OCI-LY7 (cell line): ENCODE measurements around the gene SKOR2. TPM values are rescaled to one million over a fixed set of nuclear protein-coding genes. Genes with fewer than 3 reads are reported as not detected.

ENCODE experiments used
- BruUV-seq: library from RNA; stranded (reverse); fragments of 400-500 nt; replicated peaks from 2 replicates; lab custom pipeline; 2021; lab: Mats Ljungman, UMichigan
- CTCF ChIA-PET: fragments of 300-600 bp; sonication (Branson Sonifier 250); formaldehyde crosslinking; loops from one replicate; lab custom pipeline; 2022; ENCODE audit warnings: antibody characterized with exemption; ENCODE audit not compliant: unreplicated experiment; lab: Charles Lee
- POLR2A ChIA-PET: fragments of 300-600 bp; sonication (Branson Sonifier 250); formaldehyde crosslinking; loops from one replicate; lab custom pipeline; 2022; ENCODE audit warnings: antibody characterized with exemption; lab: Charles Lee
- DNase-seq: peaks from one replicate; pipeline ENCODE4 v3.0.0-alpha.2; 2015; ENCODE audit warnings: low spot score
- H2AFZ ChIP-seq: fragments of 200-600 bp; sonication (generic), shearing (Covaris generic); 2 replicates; pipeline ENCODE4 v1.6.1; 2014; ENCODE audit warnings: mild to moderate bottlenecking, antibody characterized with exemption, low read length, moderate library complexity
- H3K27ac ChIP-seq: fragments of 200-600 bp; sonication (generic); 2 replicates; pipeline ENCODE4 v1.5.1; 2014; ENCODE audit warnings: mixed run types, low read depth, mild to moderate bottlenecking, moderate library complexity, low read length, inconsistent platforms; ENCODE audit not compliant: poor library complexity, severe bottlenecking
- H3K36me3 ChIP-seq: fragments of 200-600 bp; sonication (generic); 2 replicates; pipeline ENCODE4 v1.6.1; 2014; ENCODE audit warnings: mild to moderate bottlenecking, antibody characterized with exemption, low read length, moderate library complexity, mixed read lengths; ENCODE audit not compliant: insufficient read depth
- H3K4me1 ChIP-seq: fragments of 200-600 bp; sonication (generic); 2 replicates; pipeline ENCODE4 v1.5.1; 2014; ENCODE audit warnings: mild to moderate bottlenecking, low read length; ENCODE audit not compliant: insufficient read depth, poor library complexity, severe bottlenecking
- H3K4me2 ChIP-seq: fragments of 200-600 bp; sonication (generic); 2 replicates; pipeline ENCODE4 v1.6.1; 2014; ENCODE audit warnings: mild to moderate bottlenecking, low read length
- H3K4me3 ChIP-seq: fragments of 200-600 bp; sonication (generic); 2 replicates; pipeline ENCODE4 v1.5.1; 2014; ENCODE audit warnings: mild to moderate bottlenecking, low read depth, low read length; ENCODE audit not compliant: poor library complexity, severe bottlenecking
- H3K79me2 ChIP-seq: fragments of 200-600 bp; sonication (generic); 2 replicates; pipeline ENCODE4 v1.6.1; 2016; ENCODE audit warnings: low read depth, mild to moderate bottlenecking, low read length, moderate library complexity, mixed read lengths; ENCODE audit not compliant: insufficient read depth
- H3K9me2 ChIP-seq: fragments of 200-600 bp; sonication (generic); 2 replicates; pipeline ENCODE4 v1.6.1; 2016; ENCODE audit warnings: mild to moderate bottlenecking, low read length, mixed read lengths; ENCODE audit not compliant: insufficient read depth
- H3K9me3 ChIP-seq: fragments of 200-600 bp; sonication (generic); 2 replicates; pipeline ENCODE4 v1.6.1; 2014; ENCODE audit warnings: mild to moderate bottlenecking, mixed run types, low read length, mixed read lengths
- H4K20me1 ChIP-seq: fragments of 200-600 bp; sonication (generic); 2 replicates; pipeline ENCODE4 v1.6.1; 2014; ENCODE audit warnings: mild to moderate bottlenecking, antibody characterized with exemption, low read length, moderate library complexity, mixed read lengths; ENCODE audit not compliant: insufficient read depth
- EZH2phosphoT487 ChIP-seq: fragments of 200-600 bp; sonication (generic); IDR thresholded peaks from 2 replicates; pipeline ENCODE4 v1.6.1; 2018; ENCODE audit warnings: low read depth, borderline replicate concordance, mild to moderate bottlenecking, mixed run types, antibody characterized with exemption, low read length, moderate library complexity, mixed read lengths
- intact Hi-C: fragments of 100-400 bp; cut with micrococcal nuclease; formaldehyde crosslinking; loops from one replicate; pipeline ENCODE4 v1.10.0; 2022; ENCODE audit not compliant: unreplicated experiment
- total RNA-seq, 2 experiments: library from RNA; depleted of rRNA in 1 of 2; stranded (reverse); fragments of >200 nt in 1 of 2; shearing (Covaris generic) in 1 of 2; gene quantifications; 2 replicates each; pipeline ENCODE4 v1.2.3, GENCODE V29; 2014 to 2022
- TF ChIP-seq, protein P1 (sequence below): fragments of 200-600 bp; sonication (generic); conservative IDR thresholded peaks from 2 replicates; pipeline ENCODE4 v1.5.1; 2014; ENCODE audit warnings: mild to moderate bottlenecking, antibody characterized with exemption, low read length, moderate library complexity, mixed read lengths

The SKOR2 gene
- total RNA-seq, 2 experiments from 2014 or later, result not detected

GRCh38 chr18:47285456-47285855 is 34.0 kb upstream of the SKOR2 start:
- no peaks in the 10 kb centered on the region for H4K20me1 ChIP-seq
- H2AFZ ChIP-seq, result no peak overlapping the region
- no peak overlapping the region for H3K27ac ChIP-seq
- H3K4me3 ChIP-seq, result no peak overlapping the region
- intact Hi-C loops, result no loop called here
- no peaks in the 10 kb centered on the region for H3K9me2 ChIP-seq
- POLR2A ChIA-PET, result no interaction called here
- no peaks in the 10 kb centered on the region for H3K4me1 ChIP-seq
- no peaks in the 10 kb centered on the region for H3K9me3 ChIP-seq
- CTCF ChIA-PET, result no interaction called here
- DNase-seq, result no peak
- BruUV-seq, result no TSS peak
- no peaks in the 10 kb centered on the region for H3K79me2 ChIP-seq
- no peak overlapping the region for H3K4me2 ChIP-seq
- no peaks in the 10 kb centered on the region for H3K36me3 ChIP-seq
- TF ChIP-seq, protein P1, sequence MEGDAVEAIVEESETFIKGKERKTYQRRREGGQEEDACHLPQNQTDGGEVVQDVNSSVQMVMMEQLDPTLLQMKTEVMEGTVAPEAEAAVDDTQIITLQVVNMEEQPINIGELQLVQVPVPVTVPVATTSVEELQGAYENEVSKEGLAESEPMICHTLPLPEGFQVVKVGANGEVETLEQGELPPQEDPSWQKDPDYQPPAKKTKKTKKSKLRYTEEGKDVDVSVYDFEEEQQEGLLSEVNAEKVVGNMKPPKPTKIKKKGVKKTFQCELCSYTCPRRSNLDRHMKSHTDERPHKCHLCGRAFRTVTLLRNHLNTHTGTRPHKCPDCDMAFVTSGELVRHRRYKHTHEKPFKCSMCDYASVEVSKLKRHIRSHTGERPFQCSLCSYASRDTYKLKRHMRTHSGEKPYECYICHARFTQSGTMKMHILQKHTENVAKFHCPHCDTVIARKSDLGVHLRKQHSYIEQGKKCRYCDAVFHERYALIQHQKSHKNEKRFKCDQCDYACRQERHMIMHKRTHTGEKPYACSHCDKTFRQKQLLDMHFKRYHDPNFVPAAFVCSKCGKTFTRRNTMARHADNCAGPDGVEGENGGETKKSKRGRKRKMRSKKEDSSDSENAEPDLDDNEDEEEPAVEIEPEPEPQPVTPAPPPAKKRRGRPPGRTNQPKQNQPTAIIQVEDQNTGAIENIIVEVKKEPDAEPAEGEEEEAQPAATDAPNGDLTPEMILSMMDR, result no peak
- no peak for TF ChIP-seq EZH2phosphoT487

DNA sequence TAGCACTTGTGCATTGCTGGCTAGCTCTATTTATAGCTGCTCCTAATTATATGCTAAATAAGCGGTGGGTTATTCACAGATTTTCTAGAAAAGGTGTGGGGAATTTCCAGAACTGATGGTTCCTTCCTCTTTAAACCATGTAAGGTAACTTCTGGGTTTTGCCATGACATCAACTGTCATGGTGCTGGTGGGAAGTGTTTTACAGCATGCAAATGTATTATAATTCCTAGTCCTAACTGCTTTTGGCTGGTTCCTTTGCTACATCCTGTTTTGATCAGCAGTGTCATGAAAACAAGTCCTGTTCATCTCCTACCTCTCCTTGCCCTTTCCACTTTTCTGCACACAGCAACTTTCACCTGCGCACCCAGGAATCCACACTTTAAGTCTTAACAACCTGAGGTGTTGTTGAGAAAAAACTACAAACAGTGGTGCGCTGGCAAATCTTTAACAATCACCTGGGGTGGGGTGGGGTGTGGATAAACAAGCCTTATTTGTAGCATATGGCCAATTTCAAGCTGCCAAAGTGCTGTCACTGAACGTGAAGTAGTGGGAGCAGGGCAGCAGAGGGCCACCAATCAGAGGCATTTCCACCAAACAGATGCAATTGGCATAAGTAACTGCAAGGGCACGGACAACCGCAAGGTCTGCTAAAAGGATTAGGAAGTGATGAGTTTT is 33.4 kb upstream of the SKOR2 start:
- DNase-seq, result no peak
- H3K4me1 ChIP-seq, result no peaks in the 10 kb centered on the region
- TF ChIP-seq EZH2phosphoT487, result no peak
- TF ChIP-seq, protein P1, result no peak
- no peaks in the 10 kb centered on the region for H3K79me2 ChIP-seq
- H2AFZ ChIP-seq, result no peak overlapping the region
- H3K9me2 ChIP-seq, result no peaks in the 10 kb centered on the region
- POLR2A ChIA-PET, result no interaction called here
- intact Hi-C loops, result no loop called here
- H4K20me1 ChIP-seq, result no peaks in the 10 kb centered on the region
- H3K9me3 ChIP-seq, result no peaks in the 10 kb centered on the region
- CTCF ChIA-PET, result no interaction called here
- no TSS peak for BruUV-seq
- no peak overlapping the region for H3K27ac ChIP-seq
- no peak overlapping the region for H3K4me2 ChIP-seq
- no peak overlapping the region for H3K4me3 ChIP-seq
- no peaks in the 10 kb centered on the region for H3K36me3 ChIP-seq

GRCh38 chr18:47283476-47283875 is 32.0 kb upstream of the SKOR2 start:
- no peaks in the 10 kb centered on the region for H3K4me1 ChIP-seq
- H2AFZ ChIP-seq, result no peak overlapping the region
- peak; percentile 13 for DNase-seq
- no TSS peak for BruUV-seq
- H3K4me3 ChIP-seq, result no peak overlapping the region
- H3K27ac ChIP-seq, result no peak overlapping the region
- CTCF ChIA-PET, result no interaction called here
- intact Hi-C loops, result no loop called here
- no peaks in the 10 kb centered on the region for H3K9me2 ChIP-seq
- TF ChIP-seq, protein P1, result peak; percentile 74
- no peak for TF ChIP-seq EZH2phosphoT487
- H3K9me3 ChIP-seq, result no peaks in the 10 kb centered on the region
- no peaks in the 10 kb centered on the region for H3K36me3 ChIP-seq
- H3K4me2 ChIP-seq, result no peak overlapping the region
- no peaks in the 10 kb centered on the region for H4K20me1 ChIP-seq
- POLR2A ChIA-PET, result no interaction called here
- H3K79me2 ChIP-seq, result no peaks in the 10 kb centered on the region
